NCI-H748 (cell line): Measurements from ENCODE around the gene DRAP1.
A peak's percentile ranks its signal among the peaks of the same experiment; 100 is the strongest.

Source experiments
- DNase-seq: peaks from one replicate; lab custom pipeline; 2025; ENCODE audit not compliant: unreplicated experiment; lab: John Stamatoyannopoulos, UW

The DRAP1 gene, protein sequence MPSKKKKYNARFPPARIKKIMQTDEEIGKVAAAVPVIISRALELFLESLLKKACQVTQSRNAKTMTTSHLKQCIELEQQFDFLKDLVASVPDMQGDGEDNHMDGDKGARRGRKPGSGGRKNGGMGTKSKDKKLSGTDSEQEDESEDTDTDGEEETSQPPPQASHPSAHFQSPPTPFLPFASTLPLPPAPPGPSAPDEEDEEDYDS

GRCh38 chr11:65919141-65919572 lies at the start of gene DRAP1:
TSS of gene DRAP1 (plus strand) at chr11:65919426. CDS start at chr11:65919502, 76 bp downstream.
- peak; percentile 98 for DNase-seq

DNA sequence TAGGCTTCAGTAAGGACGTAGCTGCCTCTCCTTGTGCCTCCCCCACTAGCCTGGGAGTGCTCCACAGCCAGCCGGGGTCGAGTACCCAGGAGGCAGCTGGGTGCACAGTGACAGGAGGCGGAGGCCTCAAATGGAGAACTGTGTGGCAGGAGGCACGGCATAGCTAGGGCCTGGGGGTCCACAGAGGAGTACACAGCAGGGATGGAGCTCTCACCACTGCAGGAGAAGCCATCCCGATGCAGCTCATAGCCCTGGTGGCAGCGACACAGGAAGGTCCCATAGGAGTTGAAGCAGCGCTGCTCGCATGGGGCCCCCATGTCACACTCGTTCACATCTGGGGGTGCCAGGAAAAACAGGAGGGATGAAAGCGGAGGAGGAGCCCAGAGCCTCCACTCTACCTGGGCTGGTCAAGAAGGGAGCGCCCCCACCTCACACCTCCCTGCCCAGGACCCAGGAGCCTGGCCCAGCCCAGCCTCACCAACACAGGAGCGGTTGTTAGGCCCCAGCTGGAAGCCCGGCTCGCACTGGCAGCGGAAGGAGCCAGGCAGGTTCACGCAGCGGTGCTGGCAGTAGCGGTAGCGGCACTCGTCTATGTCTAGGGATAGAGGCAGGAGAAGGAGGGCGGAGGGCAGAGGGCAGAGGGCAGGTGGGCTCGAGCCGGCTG lies 49.5 kb upstream of the DRAP1 start:
- DNase-seq, result no peak

DNA sequence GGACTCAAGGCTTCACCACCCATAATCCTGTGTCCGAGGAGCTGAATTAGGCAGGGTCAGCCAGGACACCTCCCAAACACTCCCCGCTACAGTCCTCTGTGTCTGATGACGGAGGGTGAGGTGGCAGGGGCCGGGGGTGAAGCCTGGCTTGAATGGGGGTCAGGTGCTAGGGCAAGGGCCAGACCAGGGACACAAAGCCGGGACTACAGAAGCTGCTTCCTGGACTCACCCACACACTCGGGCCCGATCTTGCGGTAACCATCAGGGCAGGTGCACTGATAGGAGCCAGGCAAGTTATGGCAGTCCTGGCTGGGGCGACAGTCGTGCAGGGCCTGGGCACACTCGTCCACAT lies 48.9 kb upstream of the DRAP1 start:
- no peak for DNase-seq

- DNase-seq, result no peak
Measured at GRCh38 chr11:65870706-65871681, 48.2 kb upstream of the DRAP1 start.

GRCh38 chr11:65871811-65872548 lies 47.2 kb upstream of the DRAP1 start:
- no peak for DNase-seq

DNA sequence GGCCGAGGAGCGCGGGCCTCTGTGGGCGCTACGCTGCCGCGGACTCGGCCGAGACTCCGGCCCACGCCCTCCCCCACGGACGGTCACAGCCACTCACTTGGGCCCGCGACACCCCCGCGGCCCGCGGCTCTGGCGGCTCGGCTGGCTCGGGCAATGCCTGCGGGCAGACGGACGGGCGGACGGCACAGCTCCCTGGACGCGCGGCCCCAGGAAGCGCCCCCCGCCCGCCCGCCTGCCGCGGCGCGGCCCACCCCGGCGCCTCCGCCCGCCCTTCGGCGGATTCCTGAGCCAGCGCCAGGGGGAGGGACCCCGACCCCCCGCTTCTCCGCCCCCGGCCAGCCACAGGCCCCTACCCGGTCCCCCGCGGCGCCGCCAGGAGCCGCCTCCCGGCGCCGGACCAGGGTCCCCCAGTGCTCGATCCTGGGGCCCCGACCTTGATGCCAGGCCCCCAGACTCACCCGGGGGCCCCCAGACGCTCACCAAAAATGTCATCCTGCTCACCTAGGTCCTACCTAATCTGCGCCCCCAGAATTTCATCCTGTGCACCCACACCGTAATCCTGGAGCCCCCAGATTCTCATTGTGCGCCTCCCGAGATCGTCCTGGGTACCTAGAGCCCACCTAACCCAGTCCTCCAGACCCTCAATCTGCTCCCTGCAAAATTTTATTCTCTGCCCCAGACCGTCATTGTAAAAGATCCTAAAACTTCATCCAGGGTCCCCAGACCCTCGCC lies 46.5 kb upstream of the DRAP1 start, which contains the start of gene EFEMP2:
TSS of gene EFEMP2 (minus strand) at position 215 of the 732 bp plus-strand sequence. CDS start 446 bp downstream, outside the sequence.
- peak; percentile 24 for DNase-seq

DNA sequence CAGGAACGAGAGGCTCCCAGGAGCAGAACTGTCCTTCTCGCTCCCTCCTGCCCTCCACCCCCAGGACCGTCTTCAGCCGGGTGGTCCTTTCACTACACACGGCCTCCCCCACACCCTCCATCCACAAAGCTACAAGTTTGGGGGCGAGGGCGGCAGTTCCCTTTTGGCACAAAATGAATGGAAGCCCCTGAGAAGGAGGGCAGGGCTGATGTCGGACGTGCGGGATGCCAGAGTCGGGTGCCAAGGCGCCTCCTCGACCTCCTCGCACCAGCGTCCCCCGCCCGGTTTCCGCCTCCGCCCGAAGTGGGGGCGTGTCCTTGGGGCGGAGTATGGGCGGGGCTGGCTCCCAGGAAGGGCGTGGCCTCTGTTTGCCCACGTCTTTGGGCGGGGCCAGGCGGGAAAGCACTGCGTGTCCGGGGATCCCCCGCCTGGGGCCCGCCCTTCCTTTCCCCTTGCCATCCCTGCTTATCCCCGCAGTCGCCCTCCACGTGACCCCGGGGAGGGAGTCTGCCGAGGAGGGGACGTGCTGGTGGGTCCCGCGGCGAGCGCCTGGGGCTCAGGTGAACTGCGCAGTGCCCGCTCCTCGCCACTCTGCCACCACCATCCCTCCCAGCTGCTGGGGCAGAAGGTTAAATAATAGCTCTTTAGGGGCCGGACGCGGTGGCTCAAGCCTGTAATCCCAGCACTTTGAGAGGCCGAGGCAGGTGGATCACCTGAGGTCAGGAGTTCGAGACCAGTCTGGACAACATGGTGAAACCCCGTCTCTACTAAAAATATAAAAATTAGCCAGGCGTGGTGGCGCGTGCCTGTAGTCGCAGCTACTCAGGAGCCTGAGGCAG lies 45.7 kb upstream of the DRAP1 start:
- peak; percentile 90 for DNase-seq

GRCh38 chr11:65879617-65880016 lies 39.6 kb upstream of the DRAP1 start, which contains the start of gene CTSW:
TSS of gene CTSW (plus strand) at chr11:65879837. CDS start at chr11:65879855, 18 bp downstream.
- DNase-seq, result no peak

GRCh38 chr11:65880027-65880426 lies 39.2 kb upstream of the DRAP1 start:
- DNase-seq, result no peak

GRCh38 chr11:65880844-65881421 lies 38.3 kb upstream of the DRAP1 start:
- no peak for DNase-seq

DNA sequence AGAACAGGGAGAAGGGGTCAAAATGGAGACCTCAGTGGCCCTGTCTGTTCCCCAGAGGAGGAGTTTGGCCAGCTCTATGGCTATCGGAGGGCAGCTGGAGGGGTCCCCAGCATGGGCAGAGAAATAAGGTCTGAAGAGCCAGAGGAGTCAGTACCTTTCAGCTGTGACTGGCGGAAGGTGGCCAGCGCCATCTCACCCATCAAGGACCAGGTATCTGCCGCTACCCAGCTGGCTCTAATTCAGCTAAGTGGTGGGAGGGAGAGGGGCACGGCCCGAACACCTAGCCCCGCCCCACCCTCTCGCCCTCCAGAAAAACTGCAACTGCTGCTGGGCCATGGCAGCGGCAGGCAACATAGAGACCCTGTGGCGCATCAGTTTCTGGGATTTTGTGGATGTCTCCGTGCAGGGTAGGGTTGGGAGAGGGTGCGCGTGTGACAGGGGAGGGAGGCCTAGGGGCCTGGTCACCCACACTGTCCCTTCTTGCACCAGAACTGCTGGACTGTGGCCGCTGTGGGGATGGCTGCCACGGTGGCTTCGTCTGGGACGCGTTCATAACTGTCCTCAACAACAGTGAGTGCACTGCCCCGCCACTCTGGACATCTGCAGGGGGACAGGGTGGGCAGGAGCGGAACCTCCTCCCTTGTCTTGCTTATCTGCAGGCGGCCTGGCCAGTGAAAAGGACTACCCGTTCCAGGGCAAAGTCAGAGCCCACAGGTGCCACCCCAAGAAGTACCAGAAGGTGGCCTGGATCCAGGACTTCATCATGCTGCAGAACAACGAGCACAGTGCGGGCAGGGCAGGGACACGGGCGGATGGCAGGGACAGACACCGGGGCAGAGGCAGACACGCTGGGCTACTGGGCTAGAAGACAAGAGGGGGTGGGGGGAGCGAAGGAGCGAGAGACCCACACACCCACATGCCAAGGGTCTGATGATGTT lies 36.8 kb upstream of the DRAP1 start:
- no peak for DNase-seq

GRCh38 chr11:65883058-65883761 lies 36.0 kb upstream of the DRAP1 start:
- DNase-seq, result no peak

GRCh38 chr11:65883786-65884715 lies 35.2 kb upstream of the DRAP1 start:
- DNase-seq, result no peak

DNA sequence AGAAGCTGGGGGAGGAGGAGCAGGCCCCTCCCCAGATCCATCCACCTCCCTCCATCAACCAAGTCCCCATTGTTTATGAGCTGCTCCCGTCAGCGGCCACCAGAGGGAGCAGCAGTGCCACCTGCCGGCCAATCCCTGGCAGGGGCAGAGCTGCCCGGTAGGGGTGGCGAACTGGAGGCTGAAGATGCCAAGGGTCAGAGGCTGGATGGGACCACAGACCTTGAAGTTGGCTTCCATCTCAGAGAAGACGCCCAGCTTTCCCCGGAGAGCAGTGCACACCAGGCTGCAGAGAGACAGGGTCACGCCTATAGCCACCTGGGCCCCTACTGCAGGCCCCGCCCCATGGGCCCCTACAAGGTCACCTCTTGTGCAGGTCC lies 34.5 kb upstream of the DRAP1 start:
- peak; percentile 66 for DNase-seq

DNA sequence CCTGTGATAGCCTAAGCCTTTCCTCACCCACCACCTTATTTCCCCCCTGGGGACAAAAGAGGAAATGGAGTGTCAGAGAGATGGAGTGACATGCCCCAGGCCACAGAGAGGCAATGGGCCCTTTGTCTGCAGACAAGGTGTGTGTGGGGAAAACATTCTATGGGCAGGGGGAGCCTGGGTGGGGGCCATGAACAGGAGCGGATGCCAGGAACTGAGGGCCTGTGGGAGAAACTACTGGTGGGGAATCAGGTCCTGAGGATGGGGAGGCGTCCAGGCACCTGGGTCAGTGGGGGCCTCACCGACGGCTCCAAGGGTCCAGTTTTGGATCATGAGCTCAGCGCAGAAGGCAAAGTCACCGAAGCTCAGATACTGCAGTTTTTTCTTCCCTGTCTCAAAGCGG lies 34.0 kb upstream of the DRAP1 start:
- no peak for DNase-seq
